Mucosa of stomach (tissue), 1 donor: ENCODE data around the gene POP4.

ENCODE experiments used
- H3K27me3 ChIP-seq: one replicate; pipeline ENCODE4 v1.7.0; 2013; ENCODE audit warnings: mild to moderate bottlenecking, low read length; ENCODE audit not compliant: control insufficient read depth, insufficient read depth
- H3K36me3 ChIP-seq: one replicate; pipeline ENCODE4 v1.7.0; 2013; ENCODE audit warnings: low read length; ENCODE audit not compliant: control insufficient read depth, insufficient read depth
- H3K4me1 ChIP-seq: one replicate; pipeline ENCODE4 v1.7.0; 2013; ENCODE audit warnings: mild to moderate bottlenecking, low read length; ENCODE audit not compliant: control insufficient read depth, insufficient read depth
- H3K4me3 ChIP-seq: one replicate; pipeline ENCODE4 v1.7.0; 2013; ENCODE audit warnings: low read length
- H3K9ac ChIP-seq: one replicate; pipeline ENCODE4 v1.7.0; 2013; ENCODE audit warnings: mild to moderate bottlenecking, low read length, moderate library complexity
- H3K9me3 ChIP-seq: one replicate; pipeline ENCODE4 v1.7.0; 2013; ENCODE audit warnings: mild to moderate bottlenecking, low read length, moderate library complexity; ENCODE audit not compliant: control insufficient read depth
- donor health status: Pancreatic carcinoma.

The POP4 gene

DNA sequence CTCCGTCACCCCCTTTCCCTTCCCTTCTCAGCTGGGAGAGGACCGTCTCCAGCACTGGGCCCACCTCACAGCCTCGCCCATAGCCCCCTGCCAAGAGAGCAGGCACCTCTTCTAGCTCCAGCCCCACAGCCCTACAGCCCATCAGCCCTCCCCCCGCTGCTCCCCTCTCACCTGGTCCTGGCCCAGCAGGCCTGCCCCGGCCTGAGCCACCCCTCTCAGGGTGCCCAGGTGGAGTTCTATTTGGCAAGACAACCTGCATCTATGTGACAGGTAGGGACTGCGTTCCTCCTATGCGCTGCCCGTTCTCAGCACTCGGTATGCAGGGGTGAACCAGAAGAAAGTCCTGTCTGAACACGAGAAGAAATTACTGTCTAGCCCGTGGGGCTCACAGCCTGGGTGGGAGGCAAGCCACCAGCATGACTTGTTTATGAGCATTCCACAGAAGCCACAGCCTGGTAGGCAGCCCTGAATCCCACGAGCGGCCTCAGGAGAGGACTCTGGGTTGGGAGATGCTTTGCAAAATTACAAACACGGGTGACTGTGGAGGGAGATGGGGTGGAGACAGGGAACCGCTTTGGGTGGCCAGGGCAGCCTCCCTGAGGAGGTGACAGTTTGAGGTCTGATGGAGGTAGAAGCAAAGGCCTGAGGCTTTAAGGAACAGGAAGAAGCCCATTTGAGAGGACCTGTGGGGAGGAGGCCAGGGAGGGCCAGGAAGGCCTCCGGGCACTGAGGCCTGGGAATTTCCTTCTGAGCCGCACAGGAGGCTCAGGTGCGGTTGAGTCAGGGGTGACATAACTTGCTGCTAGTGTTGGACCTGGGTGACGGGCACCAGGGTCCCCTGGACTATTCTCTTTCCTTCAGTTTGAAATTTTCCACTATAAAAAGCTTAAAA is 58.0 kb downstream of the POP4 start:
- Histone ChIP-seq H3K9me3 (no peaks in the 10 kb centered on the region), H3K27me3 (peaks cover 11% of the 10 kb centered on the region), H3K9ac (no peak overlapping the region), H3K36me3 (no peaks in the 10 kb centered on the region), H3K4me1 (peaks cover 39% of the 10 kb centered on the region), H3K4me3 (no peak overlapping the region)

DNA sequence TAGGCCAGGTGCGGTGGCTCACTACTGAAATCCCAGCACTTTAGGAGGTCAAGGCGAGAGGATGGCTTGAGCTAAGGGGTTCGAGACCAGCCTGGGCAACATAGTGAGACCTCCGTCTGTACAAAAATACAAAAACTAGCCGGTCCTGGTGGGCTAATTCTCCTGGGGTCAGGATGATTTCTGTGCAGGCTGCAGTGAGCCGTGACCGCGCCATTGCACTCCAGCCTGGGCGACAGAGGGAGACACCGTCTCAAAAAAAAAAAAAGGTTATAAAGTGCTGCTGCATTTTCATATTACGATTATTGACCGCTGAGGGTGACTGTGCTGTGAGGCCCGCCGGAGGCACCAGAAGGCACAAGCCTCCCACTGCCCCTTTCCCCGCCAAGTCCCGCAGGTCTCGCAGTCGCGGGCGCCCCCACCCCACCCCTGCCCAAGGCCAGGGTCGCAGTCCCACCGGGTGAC is 58.7 kb downstream of the POP4 start:
- Histone ChIP-seq H3K36me3 (no peaks in the 10 kb centered on the region), H3K9ac (peak overlapping the region; percentile 53), H3K9me3 (no peaks in the 10 kb centered on the region), H3K4me1 (peaks cover 39% of the 10 kb centered on the region), H3K4me3 (peak overlapping the region; percentile 8), H3K27me3 (peaks cover 11% of the 10 kb centered on the region)

DNA sequence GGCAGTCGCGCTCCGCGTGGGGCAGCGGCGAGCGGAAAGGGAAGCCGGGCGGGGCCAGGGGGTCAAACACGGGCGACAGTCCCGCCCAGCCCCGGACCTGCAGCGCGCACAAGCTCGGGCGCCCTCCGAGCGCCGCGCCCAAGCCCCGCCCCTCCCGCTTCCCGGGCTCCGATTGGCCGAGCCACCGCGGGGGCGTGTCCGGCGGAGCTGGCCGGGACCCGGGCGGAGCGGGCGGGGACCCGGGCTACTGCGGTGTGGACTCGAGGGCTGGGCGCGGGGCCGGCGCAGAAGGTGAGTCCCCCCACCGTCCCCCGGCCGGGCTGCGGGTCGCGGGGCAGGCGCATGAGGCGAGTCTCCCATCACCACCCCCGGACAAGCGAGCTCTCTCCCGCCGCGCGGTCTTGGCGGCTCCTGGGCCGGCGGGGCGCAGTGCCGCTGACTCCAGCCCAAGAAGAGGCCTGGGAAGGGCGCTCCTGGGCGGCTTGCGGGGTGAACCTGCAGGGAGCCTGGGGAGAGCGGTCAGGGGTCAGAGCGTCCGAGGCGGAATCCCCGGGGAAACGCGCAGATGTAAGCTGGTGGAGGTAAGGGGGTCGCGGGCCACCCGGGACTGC is 59.2 kb downstream of the POP4 start, which contains the start of gene PLEKHF1:
Gene PLEKHF1 (plus strand): TSS at position 247 of the 611 bp plus-strand sequence. CDS start 8,379 bp downstream, outside the sequence.
- H3K4me1 ChIP-seq, result peaks cover 39% of the 10 kb centered on the region
- no peaks in the 10 kb centered on the region for H3K36me3 ChIP-seq
- peaks cover 11% of the 10 kb centered on the region for H3K27me3 ChIP-seq
- peak within 1 kb of the TSS; percentile 36 for H3K4me3 ChIP-seq
- H3K9me3 ChIP-seq, result no peaks in the 10 kb centered on the region
- H3K9ac ChIP-seq, result peak within 1 kb of the TSS; percentile 61

DNA sequence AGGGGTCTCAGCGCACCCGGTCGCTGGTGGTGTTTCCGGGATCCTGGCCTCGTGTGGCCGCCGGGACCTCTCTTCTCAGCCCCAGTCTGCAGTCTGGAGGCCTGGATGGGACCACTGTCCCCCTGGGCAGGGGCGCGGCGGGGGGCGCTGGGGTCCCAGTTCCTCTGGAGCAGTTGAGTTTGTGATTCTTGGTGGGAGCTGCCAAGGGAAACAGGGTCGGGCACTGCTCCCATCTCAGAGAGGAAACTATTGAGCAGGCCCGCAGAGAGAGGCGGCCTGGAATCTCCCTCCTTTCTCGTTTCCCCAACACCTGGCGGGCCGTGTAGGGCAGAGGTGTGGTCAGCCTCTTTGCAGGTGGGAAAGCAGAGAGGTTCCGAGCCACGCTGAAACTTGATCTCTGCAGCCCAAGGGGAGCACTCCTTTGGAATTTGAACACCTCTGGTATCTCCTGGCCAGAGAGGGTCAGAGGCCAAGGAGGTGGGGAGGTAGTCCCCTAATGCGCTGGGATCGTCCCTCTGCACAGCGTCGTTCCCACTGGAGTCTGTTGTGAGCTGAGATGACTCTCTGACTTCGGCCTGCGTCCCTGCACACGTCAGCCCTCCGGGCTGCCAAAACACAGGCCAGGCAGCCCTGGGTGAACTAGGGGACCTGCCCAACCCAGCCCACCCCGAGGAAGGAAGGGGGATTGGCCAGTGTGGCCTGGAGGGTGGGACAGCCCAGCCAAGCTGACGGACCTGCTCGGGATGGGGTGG is 59.9 kb downstream of the POP4 start:
- H3K27me3 ChIP-seq, result peaks cover 6% of the 10 kb centered on the region
- H3K4me3 ChIP-seq, result peak overlapping the region; percentile 36
- H3K36me3 ChIP-seq, result no peaks in the 10 kb centered on the region
- no peaks in the 10 kb centered on the region for H3K9me3 ChIP-seq
- H3K4me1 ChIP-seq, result peaks cover 39% of the 10 kb centered on the region
- H3K9ac ChIP-seq, result peak overlapping the region; percentile 61
